K562 (cell line): ENCODE data around the gene ALG8. TPM values are rescaled to one million over a fixed set of nuclear protein-coding genes. Genes with fewer than 3 reads are reported as not detected.
A peak's percentile ranks its signal among the peaks of the same experiment; 100 is the strongest.

Experiments used
- CEBPZ ChIP-seq: fragments of 150-350 bp; IDR thresholded peaks from 2 replicates; pipeline ENCODE4 v1.6.1; 2014; ENCODE audit warnings: low read depth, mild to moderate bottlenecking, low read length, borderline replicate concordance
- CUX1 ChIP-seq: fragments of 200-800 bp; sonication (Bioruptor generic); IDR thresholded peaks from 2 replicates; pipeline ENCODE4 v1.6.1; 2016; ENCODE audit warnings: missing genetic modification characterization, missing compliant biosample characterization
- DEAF1 ChIP-seq: fragments of 450-650 bp; formaldehyde crosslinking; IDR thresholded peaks from 2 replicates; pipeline ENCODE4 v1.4.0; 2020; ENCODE audit warnings: mild to moderate bottlenecking, moderate library complexity
- ELF1 ChIP-seq: fragments of 200-800 bp; sonication (Bioruptor generic); IDR thresholded peaks from 2 replicates; pipeline ENCODE4 v1.6.1; 2016; ENCODE audit warnings: missing genetic modification characterization, missing compliant biosample characterization
- FOXA3 ChIP-seq, 2 experiments: fragments of 450-650 bp in 1 of 2; sonication (generic) in 1 of 2; formaldehyde crosslinking; IDR thresholded peaks in 1 of 2; conservative IDR thresholded peaks in 1 of 2; 2 replicates each; pipeline versions ENCODE4 v1.4.0 to v1.8.0; 2020 to 2022; ENCODE audit warnings: mild to moderate bottlenecking in 2 of 2, missing genetic modification reagents in 1 of 2
- GTF2E2 ChIP-seq: fragments of 200-800 bp; sonication (Bioruptor generic); IDR thresholded peaks from 2 replicates; pipeline ENCODE4 v1.6.1; 2016; ENCODE audit warnings: missing genetic modification characterization, missing compliant biosample characterization
- POLR2AphosphoS2 ChIP-seq: IDR thresholded peaks from 2 replicates; pipeline ENCODE4 v1.6.1; 2012; ENCODE audit warnings: low read length, improper control_type of control experiment
- POLR2AphosphoS5 ChIP-seq: IDR thresholded peaks from 2 replicates; pipeline ENCODE4 v1.6.1; 2011; ENCODE audit warnings: mild to moderate bottlenecking, low read depth, low read length, moderate library complexity; ENCODE audit not compliant: control insufficient read depth, insufficient read depth
- PREB ChIP-seq: sonication (generic); formaldehyde crosslinking; IDR thresholded peaks from 2 replicates; pipeline ENCODE4 v1.8.1; 2023; ENCODE audit warnings: mild to moderate bottlenecking, missing genetic modification reagents
- RBM39 ChIP-seq: fragments of 200-400 bp; formaldehyde crosslinking; optimal IDR thresholded peaks from 2 replicates; pipeline ENCODE3; 2018; ENCODE audit warnings: low read depth, low read length
- SMAD1 ChIP-seq: fragments of 150-350 bp; IDR thresholded peaks from 2 replicates; pipeline ENCODE4 v1.6.1; 2014; ENCODE audit warnings: low read length, low read depth; ENCODE audit not compliant: partially characterized antibody
- TCF7 ChIP-seq: sonication (generic); IDR thresholded peaks from 2 replicates; pipeline ENCODE4 v1.6.1; 2016; ENCODE audit warnings: antibody characterized with exemption, borderline replicate concordance
- ZFX ChIP-seq: sonication (generic); formaldehyde crosslinking; IDR thresholded peaks from 2 replicates; pipeline ENCODE4 v1.8.0; 2022; ENCODE audit warnings: mild to moderate bottlenecking, missing genetic modification reagents, moderate library complexity
- ZNF75A ChIP-seq: fragments of 450-650 bp; formaldehyde crosslinking; IDR thresholded peaks from 2 replicates; pipeline ENCODE4 v1.4.0; 2020; ENCODE audit warnings: mild to moderate bottlenecking
- polyA plus RNA-seq, 8 experiments: library from polyadenylated mRNA; depleted of rRNA in 4 of 8; stranded (reverse) in 5 of 8; unstranded in 3 of 8; fragments of >200 nt; fragmentation: Nextera tagmentation in 2 of 8; fragmentation: Illumina TruSeq in 1 of 8; extraction: Ambion mirVana in 2 of 8; extraction: Trizol in 1 of 8; gene quantifications; 2 replicates each; pipeline versions ENCODE4 v1.2.1 to v1.2.3, GENCODE V29; 2011 to 2014; ENCODE audit warnings: inconsistent platforms in 1 of 8, missing spikeins in 1 of 8
- total RNA-seq, 7 experiments: library from RNA; depleted of rRNA in 6 of 7; stranded (reverse); fragments of >200 nt in 6 of 7; fragmentation: Illumina TruSeq in 2 of 7; extraction: Trizol in 2 of 7; gene quantifications; 2 replicates each; pipeline versions ENCODE4 v1.2.1 to v1.2.3, GENCODE V29; 2011 to 2021; ENCODE audit warnings: low replicate concordance in 1 of 7

The ALG8 gene
- total and polyA plus RNA-seq, 9 of the 15 experiments (the other 6 are each of a cell fraction or from before 2014, with no cell fraction given) = 59.3 to 189 (median 106) TPM

GRCh38 chr11:78050964-78051831 lies 88.2 kb downstream of the ALG8 start (continued):
- TF ChIP-seq POLR2AphosphoS2 = peak; percentile 72; the same call in 1 of the 2 replicates
- no peak for TF ChIP-seq TCF7
- TF ChIP-seq ZNF75A = no peak
- 0 out of 2 replicates have a peak, but pooled peaks have one; percentile 31 for TF ChIP-seq GTF2E2 (tag)
- TF ChIP-seq POLR2AphosphoS5 = 0 out of 2 replicates have a peak, but pooled peaks have one; percentile 17
- TF ChIP-seq ELF1 (tag) = peak; percentile 45; the same call in 1 of the 2 replicates
- 0 out of 2 replicates have a peak, but pooled peaks have one; percentile 9 for TF ChIP-seq CUX1 (CRISPR knock-in tag)
- TF ChIP-seq PREB (CRISPR knock-in tag) = no peak
- no peak for TF ChIP-seq CEBPZ
- peak in 1 of 2 experiments; percentile 47; a peak in 1 of 4 replicates for TF ChIP-seq FOXA3 (CRISPR knock-in tag; conservative IDR thresholded peaks at IDR 0.05 in 1 of 2, IDR thresholded peaks at IDR 0.05 in 1 of 2)
- TF ChIP-seq RBM39 = no peak
- peak; percentile 49; the same call in 1 of the 2 replicates for TF ChIP-seq ZFX (CRISPR knock-in tag)
- no peak for TF ChIP-seq SMAD1
- TF ChIP-seq DEAF1 (CRISPR knock-in tag) = no peak
